ENCODE measurements around the gene ZNF101. TPM values are rescaled to one million over a fixed set of nuclear protein-coding genes. Genes with fewer than 3 reads are reported as not detected.

Gene ZNF101
- total RNA-seq, 1 donor from 2014 or later = 29.5 TPM

DNA sequence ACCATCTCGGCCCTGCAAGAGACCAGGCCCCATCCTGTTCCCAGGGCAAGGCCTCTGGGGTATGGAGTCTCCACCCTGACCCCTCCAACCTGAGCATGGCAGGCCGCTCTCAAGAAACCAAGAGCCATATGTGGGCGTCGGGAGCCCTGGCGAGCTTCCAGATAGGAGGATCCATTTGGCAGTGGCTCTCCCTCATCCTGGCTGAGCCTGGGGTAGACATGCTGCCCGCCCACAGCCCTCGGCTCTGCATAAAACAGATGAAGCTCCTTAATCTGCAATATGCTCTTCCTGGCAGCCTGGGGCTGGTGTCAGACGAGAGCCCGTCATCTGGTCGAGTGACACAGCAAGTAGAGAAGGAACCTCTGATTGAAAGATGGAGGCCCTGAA, 11.2 kb upstream of the ZNF101 start:
- H3K4me3 ChIP-seq = no peak overlapping the region
- H3K9ac ChIP-seq = no peak overlapping the region
- H3K36me3 ChIP-seq = no peaks in the 10 kb centered on the region
- DNase-seq (ENCODE audit: low spot score) = no peak
- no peaks in the 10 kb centered on the region for H3K9me3 ChIP-seq (ENCODE audit: low read depth)
- peaks cover 13% of the 10 kb centered on the region for H3K4me1 Mint-ChIP-seq
- peaks cover 21% of the 10 kb centered on the region for H4K20me1 ChIP-seq (ENCODE audit: low read depth)
- TF ChIP-seq EZH2 (IDR thresholded peaks at IDR 0.05) (no peak), EZH2phosphoT487 (IDR thresholded peaks at IDR 0.05) (no peak)
- TF ChIP-seq, protein P1, sequence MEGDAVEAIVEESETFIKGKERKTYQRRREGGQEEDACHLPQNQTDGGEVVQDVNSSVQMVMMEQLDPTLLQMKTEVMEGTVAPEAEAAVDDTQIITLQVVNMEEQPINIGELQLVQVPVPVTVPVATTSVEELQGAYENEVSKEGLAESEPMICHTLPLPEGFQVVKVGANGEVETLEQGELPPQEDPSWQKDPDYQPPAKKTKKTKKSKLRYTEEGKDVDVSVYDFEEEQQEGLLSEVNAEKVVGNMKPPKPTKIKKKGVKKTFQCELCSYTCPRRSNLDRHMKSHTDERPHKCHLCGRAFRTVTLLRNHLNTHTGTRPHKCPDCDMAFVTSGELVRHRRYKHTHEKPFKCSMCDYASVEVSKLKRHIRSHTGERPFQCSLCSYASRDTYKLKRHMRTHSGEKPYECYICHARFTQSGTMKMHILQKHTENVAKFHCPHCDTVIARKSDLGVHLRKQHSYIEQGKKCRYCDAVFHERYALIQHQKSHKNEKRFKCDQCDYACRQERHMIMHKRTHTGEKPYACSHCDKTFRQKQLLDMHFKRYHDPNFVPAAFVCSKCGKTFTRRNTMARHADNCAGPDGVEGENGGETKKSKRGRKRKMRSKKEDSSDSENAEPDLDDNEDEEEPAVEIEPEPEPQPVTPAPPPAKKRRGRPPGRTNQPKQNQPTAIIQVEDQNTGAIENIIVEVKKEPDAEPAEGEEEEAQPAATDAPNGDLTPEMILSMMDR (IDR thresholded peaks at IDR 0.05) = no peak
- peaks cover 31% of the 10 kb centered on the region for H3K79me2 ChIP-seq (ENCODE audit: low read depth)
- H3K27ac Mint-ChIP-seq = no peak overlapping the region
- peaks cover 28% of the 10 kb centered on the region for H3K36me3 Mint-ChIP-seq
- H3K4me1 ChIP-seq = peaks cover 11% of the 10 kb centered on the region
- no peak overlapping the region for H3K4me2 ChIP-seq
- no peak overlapping the region for H3K4me3 Mint-ChIP-seq
- H3K9me3 Mint-ChIP-seq = no peaks in the 10 kb centered on the region
- no peak overlapping the region for H2AFZ ChIP-seq (replicated peaks)
- peaks cover 11% of the 10 kb centered on the region for H3F3A ChIP-seq (ENCODE audit: low read depth)
- H3K27ac ChIP-seq = no peak overlapping the region
- H3K27me3 ChIP-seq = no peaks in the 10 kb centered on the region
- H3K27me3 Mint-ChIP-seq (ENCODE audit: insufficient read depth, low read depth) = peaks cover 6% of the 10 kb centered on the region

DNA sequence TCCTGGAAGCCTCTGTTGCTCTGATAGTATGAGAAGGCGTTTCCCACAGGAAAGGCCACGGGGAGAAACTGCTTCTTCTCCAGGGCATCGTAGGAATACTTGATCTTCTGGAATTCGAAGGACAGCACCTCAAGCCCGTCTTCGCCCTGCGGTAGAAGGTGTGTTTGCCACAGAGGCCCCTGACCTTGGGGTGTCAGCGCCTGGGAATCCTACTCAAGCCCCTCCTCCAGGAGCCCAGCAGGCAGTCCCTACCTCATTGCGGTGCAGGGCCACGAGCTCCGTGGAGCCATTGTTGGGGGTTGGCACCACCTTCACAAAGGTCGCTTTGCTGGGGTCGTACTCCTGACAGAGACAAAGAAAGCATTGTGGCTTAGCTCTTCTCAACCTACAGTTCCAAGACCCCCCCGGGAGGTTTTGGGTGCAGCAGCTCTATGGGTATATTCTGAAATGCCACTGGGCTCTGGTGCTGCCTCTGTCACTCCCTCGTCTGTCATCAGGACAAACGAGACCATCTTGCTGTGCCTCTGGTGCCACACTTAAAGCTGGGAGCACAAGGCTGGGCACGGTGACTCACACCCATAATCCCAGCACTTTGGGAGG, 8.9 kb upstream of the ZNF101 start:
- Histone ChIP-seq H3K27ac (no peak overlapping the region), H3K4me2 (no peak overlapping the region), H3K4me1 (peaks cover 15% of the 10 kb centered on the region), H3K27me3 (no peaks in the 10 kb centered on the region), H3K79me2 (ENCODE audit: low read depth) (peaks cover 41% of the 10 kb centered on the region), H3K4me3 (no peak overlapping the region), H3K9ac (no peak overlapping the region), H2AFZ (replicated peaks) (no peak overlapping the region), H4K20me1 (ENCODE audit: low read depth) (peaks cover 28% of the 10 kb centered on the region), H3K9me3 (ENCODE audit: low read depth) (no peaks in the 10 kb centered on the region), H3K36me3 (no peaks in the 10 kb centered on the region), H3F3A (ENCODE audit: low read depth) (peaks cover 29% of the 10 kb centered on the region)
- no peak for DNase-seq (ENCODE audit: low spot score)
- H3K36me3 Mint-ChIP-seq = peaks cover 24% of the 10 kb centered on the region
- no peak overlapping the region for H3K4me3 Mint-ChIP-seq
- H3K27ac Mint-ChIP-seq = no peak overlapping the region
- H3K9me3 Mint-ChIP-seq = no peaks in the 10 kb centered on the region
- TF ChIP-seq EZH2phosphoT487 (IDR thresholded peaks at IDR 0.05) = no peak
- no peak for TF ChIP-seq EZH2 (IDR thresholded peaks at IDR 0.05)
- TF ChIP-seq, protein P1 (IDR thresholded peaks at IDR 0.05) = no peak
- peaks cover 18% of the 10 kb centered on the region for H3K4me1 Mint-ChIP-seq
- H3K27me3 Mint-ChIP-seq (ENCODE audit: insufficient read depth, low read depth) = peaks cover 4% of the 10 kb centered on the region

DNA sequence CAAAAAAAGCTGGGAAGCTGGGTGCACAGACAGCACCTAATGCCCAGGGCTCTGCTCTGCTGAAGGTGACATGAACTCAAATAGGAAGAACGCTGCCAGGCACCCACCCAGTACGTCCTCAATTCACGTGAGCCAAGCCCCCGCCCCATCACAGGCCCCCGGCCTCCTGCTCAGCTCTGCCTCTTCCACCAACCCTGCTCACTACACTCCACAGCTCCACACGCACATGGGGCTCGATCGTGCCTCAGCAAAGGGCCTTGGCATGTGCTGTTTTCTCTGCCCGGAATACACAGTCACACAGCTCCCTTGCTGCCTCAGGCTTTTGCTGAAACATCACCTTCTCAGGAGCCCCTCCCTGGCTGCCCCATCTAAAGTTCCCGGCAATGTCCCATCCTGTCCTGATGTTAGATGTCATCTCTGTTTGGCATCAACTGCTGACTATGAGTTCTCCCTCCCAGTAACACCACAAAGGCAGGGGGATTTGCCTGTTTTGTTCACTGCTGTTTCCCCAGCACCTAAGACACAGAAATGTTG, 7.4 kb upstream of the ZNF101 start:
- H3K27ac Mint-ChIP-seq = no peak overlapping the region
- peaks cover 28% of the 10 kb centered on the region for H4K20me1 ChIP-seq (ENCODE audit: low read depth)
- H3K36me3 Mint-ChIP-seq = peaks cover 20% of the 10 kb centered on the region
- H2AFZ ChIP-seq (replicated peaks) = no peak overlapping the region
- H3F3A ChIP-seq (ENCODE audit: low read depth) = peaks cover 29% of the 10 kb centered on the region
- H3K9ac ChIP-seq = no peak overlapping the region
- no peaks in the 10 kb centered on the region for H3K9me3 Mint-ChIP-seq
- TF ChIP-seq EZH2 (IDR thresholded peaks at IDR 0.05) (no peak), EZH2phosphoT487 (IDR thresholded peaks at IDR 0.05) (no peak)
- TF ChIP-seq, protein P1 (IDR thresholded peaks at IDR 0.05) = no peak
- no peaks in the 10 kb centered on the region for H3K27me3 ChIP-seq
- peaks cover 41% of the 10 kb centered on the region for H3K79me2 ChIP-seq (ENCODE audit: low read depth)
- no peaks in the 10 kb centered on the region for H3K9me3 ChIP-seq (ENCODE audit: low read depth)
- peaks cover 18% of the 10 kb centered on the region for H3K4me1 Mint-ChIP-seq
- H3K36me3 ChIP-seq = no peaks in the 10 kb centered on the region
- H3K27me3 Mint-ChIP-seq (ENCODE audit: insufficient read depth, low read depth) = peaks cover 2% of the 10 kb centered on the region
- H3K4me1 ChIP-seq = peaks cover 15% of the 10 kb centered on the region
- peak; percentile 19 for DNase-seq (ENCODE audit: low spot score)
- peak overlapping the region; percentile 86 for H3K4me3 ChIP-seq
- H3K4me2 ChIP-seq = peak overlapping the region; percentile 90
- peak overlapping the region; percentile 92 for H3K4me3 Mint-ChIP-seq
- no peak overlapping the region for H3K27ac ChIP-seq

All from neural progenitor cell (in vitro differentiated cells).